NCI-H1105 treated with DMSO at 0.1 percent for 48 hours (cell line): ENCODE measurements around the gene ZBTB38.

Experiments used
- DNase-seq: peaks from one replicate; lab custom pipeline; 2025; lab: John Stamatoyannopoulos, UW

ZBTB38 gene

DNA sequence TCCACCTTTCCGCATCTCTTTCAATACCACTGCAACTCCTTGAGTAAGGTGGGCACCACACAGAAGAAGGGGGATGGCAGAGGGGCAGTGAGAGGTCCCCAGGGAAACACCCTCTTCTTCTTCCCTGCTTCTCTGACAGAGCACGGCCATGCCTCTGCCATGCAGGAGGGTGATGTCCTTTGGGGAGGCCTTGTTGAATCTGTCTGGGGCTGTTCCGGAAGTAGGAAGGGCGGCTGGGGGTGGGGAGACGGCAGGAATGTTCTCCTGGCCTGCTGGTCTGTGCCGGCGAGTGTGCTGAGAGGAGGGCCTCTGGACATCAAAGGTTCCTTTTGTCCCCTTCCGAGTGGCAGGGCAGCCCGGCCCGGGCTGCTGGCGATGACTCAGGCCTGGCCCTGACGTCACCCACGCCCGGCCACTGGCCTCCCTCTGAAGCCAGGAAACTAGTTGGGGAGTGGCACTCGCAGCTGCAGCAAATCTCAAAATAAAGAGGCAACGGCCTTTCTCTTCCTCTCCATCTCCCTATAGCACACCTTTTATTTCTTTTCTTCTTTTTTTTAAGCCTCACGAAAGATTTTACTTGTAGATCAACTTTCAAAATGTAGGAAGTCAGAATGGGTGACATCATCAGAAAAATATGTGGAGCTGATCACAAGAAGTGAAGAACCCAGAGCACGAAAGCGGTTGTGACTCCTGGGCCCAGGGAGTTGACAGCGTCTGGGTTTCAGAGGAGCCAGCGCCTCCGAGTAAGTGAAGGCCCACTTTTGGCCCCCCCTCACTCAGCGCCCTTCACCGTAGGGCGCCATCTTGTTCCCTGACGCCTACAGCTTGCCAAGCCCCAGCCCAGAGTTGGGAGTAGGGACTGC lies at the start of gene ZBTB38:
Gene ZBTB38 (plus strand): TSS at position 443 of the 863 bp plus-strand sequence. CDS start 73,885 bp downstream, outside the sequence.
- no peak for DNase-seq

- DNase-seq = no peak
Measured at GRCh38 chr3:141320399-141321108, 47.8 kb upstream of the ZBTB38 start.

GRCh38 chr3:141321109-141321497 lies 47.2 kb upstream of the ZBTB38 start:
- DNase-seq = no peak

DNA sequence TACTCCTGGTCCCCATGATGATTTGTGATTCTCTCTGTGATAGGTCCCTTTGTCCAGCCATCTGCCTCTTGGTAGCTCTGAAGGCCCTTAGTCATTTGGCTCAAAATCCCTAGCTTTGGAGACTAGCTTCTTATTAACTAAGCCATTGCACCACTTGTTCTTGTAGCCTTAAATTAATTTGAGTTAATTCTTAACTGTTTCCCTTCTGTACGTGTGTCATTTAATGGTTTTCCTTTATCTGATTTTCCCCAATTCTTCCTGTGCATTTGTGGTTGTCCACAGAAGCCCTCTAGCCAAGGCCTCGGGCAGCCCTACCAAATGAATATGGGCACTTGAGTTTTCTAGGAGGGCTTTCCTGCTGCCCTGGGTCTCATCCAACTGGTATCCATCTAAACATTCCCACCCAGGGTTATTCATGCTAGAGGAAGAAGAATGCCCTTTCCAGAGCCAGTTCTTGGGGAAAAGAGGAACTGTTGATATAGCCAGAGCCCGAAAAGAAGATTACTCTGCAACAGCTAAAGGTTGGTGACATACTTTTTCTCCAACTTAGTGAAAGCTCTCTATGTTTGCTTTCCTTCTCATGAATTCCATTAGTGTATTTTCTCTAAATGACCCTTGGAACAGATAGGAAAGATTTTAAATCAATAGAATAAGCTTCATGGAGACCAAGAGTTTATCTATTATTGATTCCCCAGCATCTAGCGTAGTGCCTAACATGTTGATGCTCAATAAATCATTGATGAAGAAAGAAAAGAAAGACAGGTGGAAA lies 44.2 kb upstream of the ZBTB38 start:
- DNase-seq = no peak

- DNase-seq = no peak
Measured at GRCh38 chr3:141326123-141326522, 42.2 kb upstream of the ZBTB38 start.

- no peak for DNase-seq
Measured at GRCh38 chr3:141326626-141327025, 41.7 kb upstream of the ZBTB38 start.

DNA sequence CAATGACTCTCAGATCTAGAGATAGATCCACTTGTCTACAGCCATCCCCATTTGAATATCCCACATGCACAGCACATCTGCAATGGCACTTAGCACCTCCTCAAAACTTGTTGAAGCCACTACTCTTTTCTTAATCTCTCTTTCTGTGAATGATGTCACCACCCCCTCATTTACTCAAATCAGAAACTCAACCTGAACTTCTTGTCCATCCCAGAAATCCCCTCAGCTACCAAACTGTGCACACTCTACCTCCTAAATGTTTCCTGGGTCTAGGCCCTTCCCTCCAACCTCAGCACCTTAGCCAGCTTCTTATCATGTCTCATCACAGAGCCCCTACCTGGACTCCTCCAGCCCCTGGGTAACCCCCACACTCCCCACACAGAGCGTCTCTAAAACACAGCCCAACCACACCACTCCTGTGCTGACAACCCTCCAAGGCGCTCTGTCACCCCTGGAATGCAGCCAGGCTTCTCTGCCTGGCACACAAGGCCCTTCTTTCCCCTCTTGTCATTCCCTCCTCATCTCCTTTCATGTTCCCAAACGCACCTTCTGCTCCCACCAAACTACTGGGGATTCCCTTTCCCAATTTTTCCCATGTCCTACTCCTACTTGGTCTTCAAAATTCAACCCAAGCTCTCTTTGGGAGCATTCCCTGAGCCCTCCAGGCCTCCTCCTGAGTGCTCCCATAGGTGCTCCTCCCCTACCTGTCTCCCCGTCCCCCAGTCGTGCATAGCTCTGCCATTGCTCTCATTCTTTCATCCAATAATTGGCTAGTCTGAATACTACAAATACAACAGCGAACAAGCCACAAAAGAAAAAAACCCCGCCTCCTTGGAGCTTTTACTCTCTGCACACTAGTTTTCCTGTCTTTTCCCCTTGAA lies 39.8 kb upstream of the ZBTB38 start:
- DNase-seq = no peak

DNA sequence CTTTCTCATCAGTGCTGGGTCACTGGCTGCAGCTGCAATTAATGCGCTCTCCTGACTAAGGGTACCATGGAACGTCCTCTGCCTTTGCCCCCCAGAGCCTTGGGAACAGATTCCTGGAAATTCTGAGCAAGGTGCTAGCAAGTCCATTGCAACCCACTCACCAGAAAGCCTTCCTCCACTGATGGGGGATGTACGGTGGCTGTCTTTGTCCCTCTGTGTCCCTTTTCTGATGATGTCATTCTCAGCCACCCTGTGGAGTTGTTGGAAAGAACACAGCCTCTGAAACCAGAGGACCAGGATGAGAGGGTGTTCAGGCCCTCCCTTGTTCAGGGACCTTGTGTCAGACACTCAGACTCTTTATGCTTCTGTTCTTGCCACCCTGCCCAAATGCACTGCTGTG lies 38.1 kb upstream of the ZBTB38 start:
- DNase-seq = no peak

DNA sequence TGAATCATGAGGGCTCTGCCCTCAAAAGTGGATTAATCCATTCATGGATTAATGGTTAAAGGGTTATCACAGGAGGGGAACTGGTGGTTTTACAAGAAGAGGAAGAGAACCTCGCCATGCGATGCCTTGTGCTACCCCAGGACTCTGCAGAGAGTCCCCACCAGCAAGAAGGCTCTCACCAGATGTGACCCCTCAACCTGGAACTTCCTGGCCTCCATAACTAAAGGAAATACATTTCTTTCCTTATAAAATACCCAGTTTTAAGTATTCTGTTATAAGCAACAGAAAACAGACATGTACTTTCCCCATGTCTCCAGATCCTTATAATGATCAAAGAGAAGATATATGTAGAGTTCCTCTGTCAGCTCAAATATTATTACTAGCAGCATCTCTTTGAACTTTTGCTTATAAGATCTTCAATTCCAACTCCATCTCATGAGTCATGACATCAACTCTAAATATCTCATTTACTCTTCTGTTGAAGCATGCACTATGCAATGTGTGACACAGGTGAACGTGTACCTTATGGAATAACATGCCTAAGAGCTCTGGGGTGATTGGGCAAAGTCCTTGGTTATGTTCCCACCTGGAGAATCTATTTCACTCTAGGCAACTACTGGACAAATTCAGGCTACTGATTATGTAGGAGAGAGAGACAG lies 37.5 kb upstream of the ZBTB38 start:
- no peak for DNase-seq

GRCh38 chr3:141331377-141332318 lies 36.7 kb upstream of the ZBTB38 start:
- DNase-seq = no peak

DNA sequence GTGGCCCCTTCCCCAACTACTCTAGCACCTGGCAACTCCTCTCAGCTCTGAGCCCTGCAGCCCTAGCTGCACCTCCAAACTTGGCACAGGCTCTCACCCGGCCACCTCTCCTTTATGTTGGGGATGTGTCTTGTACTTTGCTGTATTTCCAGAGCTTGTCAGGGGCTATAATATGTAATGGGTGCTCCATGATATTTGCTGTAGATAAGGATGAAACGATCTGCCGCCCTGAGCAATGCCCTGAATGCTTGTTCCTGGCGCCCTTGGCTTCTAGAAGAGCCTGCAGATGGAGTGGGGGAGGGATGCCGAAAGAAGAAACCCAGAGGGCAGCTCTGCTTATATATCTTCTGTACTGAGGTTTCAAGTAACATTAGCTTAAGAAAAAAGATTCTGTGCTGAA lies 35.9 kb upstream of the ZBTB38 start:
- no peak for DNase-seq

GRCh38 chr3:141333836-141334626 lies 34.3 kb upstream of the ZBTB38 start:
- no peak for DNase-seq

DNA sequence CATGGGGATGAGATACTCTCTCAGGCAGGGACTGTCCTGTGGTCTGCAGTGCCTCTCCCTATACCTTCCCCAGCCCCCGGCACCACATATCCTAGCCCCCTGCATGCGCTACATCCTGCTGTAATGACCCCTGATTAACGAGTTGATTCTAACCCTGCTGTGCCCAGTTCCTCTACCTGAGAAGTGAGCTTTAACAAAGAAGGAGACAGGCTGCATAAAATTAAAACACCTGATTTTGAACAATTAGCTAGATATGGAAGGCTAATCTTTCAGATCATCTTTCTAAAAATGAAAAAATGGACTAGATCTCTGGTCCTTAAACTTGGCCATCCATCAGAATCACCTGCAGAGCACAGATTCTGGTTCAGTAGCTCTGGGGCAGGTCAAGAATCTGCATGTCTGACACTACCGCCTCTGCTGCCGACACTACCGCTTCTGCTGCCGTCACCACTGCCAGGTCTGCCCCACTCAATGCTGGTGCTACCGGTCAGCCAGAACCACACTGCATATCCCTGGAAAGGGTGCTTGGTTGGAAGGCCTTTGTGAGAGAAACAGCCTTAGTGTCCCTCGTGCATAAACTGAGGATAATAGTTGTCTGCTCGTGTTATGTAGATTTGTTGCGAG lies 33.6 kb upstream of the ZBTB38 start:
- DNase-seq = no peak

- DNase-seq = no peak
Measured at GRCh38 chr3:141335531-141336061, 32.7 kb upstream of the ZBTB38 start.

- DNase-seq = no peak
Measured at GRCh38 chr3:141336672-141337522, 31.4 kb upstream of the ZBTB38 start.

DNA sequence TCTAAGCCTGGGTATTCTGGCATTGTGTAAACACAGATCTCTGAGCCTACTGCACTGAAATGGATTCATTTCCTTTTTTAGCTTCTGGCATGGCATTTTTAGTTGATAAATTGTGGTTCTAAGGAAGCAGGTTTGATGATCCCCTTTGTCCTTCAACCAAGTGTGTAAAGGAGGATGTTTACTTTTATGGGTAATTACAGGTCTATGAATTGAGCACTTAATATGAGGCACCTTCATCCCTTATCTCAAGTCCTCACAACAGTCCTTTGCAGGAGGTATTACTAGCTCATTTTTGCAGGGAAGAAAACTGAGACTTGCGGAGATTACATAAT lies 30.8 kb upstream of the ZBTB38 start:
- no peak for DNase-seq

DNA sequence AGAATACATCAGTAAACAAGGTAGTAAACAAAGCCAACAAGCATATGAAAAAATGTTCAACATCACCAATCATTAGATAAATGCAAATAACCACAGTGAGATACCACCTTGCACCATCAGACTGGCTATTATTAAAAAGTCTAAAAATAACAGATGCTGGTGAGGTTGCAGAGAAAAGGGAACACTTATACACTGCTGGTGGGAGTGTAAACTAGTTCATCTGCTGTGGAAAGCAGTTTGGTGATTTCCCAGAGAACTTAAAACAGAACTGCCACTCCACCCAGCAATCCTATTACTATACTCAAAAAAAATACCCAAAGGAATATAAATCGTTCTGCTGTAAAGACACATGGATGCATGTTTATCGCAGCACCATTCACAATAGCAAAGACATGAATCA lies 30.3 kb upstream of the ZBTB38 start:
- no peak for DNase-seq

DNA sequence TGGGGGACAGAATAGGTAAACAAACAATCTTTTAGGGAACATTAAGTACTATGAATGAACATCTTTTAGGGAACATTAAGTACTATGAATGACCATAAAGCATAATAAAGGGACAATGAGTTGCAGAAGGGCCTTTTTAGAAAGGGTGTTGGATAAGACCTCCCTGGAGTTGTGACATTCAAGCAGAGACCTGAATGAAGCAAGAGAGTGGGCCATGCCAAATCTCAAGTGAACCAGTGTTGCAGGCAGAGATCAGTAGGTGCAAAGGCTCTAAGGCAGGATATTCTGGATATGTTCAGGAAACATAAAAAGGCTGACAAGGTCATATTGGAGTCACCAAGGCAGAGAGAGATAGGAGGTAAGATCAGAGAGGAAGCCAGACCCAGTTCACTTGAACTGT lies 29.4 kb upstream of the ZBTB38 start:
- no peak for DNase-seq
